AG09309 (cell line): ENCODE data around the gene KCMF1.

Source experiments
- DNase-seq: peaks from one replicate; pipeline ENCODE4 v3.0.0-alpha.2; 2010; ENCODE audit warnings: low read depth
- H3K4me3 ChIP-seq: 2 replicates; pipeline ENCODE4 v1.5.1; 2011; ENCODE audit warnings: mild to moderate bottlenecking, low read depth, low read length, moderate library complexity; ENCODE audit not compliant: control insufficient read depth
- TF ChIP-seq, protein P1 (sequence below): IDR thresholded peaks from 2 replicates; pipeline ENCODE4 v1.5.1; 2011; ENCODE audit warnings: mild to moderate bottlenecking, low read depth, low read length, inconsistent platforms; ENCODE audit not compliant: insufficient read depth, control insufficient read depth; ENCODE audit errors: missing control alignments

Gene KCMF1

DNA sequence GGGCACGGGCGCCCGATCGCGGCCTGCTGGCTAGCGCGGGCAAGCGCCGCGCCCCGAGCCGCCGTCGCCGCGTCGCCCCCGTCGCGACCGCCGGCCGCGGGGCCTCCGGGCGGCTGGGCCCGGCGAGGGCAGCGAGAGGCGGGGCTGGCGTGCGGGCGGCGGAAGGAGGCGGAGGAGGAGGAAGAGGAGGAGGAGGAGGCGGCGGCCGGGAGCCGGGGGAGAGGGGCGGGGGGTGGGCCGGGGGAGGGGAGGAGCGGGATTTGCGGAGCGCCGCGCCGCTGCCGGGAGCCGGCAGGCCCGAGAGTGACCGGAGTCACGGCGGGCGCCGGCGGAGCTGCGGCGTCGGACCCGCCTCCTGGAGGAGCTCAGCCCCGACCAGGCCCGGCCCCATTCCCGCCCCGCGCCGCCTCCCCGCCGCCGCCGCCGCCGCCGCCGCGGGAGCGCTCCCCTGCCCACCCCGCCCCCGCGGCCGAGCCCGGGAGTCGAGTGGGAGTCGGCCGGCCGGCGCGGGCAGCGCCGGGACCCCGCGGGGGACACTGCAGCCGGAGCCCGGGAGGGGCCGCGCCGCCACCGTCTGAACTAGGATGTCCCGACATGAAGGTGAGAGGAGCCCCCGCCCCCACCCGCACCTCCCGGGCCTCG lies at the start of gene KCMF1:
KCMF1 (plus strand) TSS at position 294 of the 642 bp plus-strand sequence; CDS start at position 585, 291 bp downstream.
- TF ChIP-seq, protein P1, sequence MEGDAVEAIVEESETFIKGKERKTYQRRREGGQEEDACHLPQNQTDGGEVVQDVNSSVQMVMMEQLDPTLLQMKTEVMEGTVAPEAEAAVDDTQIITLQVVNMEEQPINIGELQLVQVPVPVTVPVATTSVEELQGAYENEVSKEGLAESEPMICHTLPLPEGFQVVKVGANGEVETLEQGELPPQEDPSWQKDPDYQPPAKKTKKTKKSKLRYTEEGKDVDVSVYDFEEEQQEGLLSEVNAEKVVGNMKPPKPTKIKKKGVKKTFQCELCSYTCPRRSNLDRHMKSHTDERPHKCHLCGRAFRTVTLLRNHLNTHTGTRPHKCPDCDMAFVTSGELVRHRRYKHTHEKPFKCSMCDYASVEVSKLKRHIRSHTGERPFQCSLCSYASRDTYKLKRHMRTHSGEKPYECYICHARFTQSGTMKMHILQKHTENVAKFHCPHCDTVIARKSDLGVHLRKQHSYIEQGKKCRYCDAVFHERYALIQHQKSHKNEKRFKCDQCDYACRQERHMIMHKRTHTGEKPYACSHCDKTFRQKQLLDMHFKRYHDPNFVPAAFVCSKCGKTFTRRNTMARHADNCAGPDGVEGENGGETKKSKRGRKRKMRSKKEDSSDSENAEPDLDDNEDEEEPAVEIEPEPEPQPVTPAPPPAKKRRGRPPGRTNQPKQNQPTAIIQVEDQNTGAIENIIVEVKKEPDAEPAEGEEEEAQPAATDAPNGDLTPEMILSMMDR: no peak
- no peak for DNase-seq

DNA sequence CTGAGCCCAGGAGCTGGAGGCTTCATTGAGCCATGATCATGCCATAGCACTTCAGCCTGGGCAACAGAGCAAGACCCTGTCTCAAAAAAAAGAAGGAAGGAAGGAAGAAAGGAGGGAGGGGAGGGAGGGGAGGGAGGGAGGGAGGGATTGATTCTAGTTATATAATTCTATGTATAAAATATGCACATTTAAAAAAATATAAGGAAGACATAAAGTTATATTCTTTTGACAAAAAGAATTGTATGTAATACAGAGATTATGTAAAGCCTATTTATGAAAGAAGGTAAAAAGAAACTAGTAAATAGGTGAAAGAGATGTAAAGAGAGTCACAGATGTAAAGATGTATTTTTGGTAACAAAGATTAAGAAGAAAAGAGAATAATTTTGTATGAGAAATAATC lies 48.0 kb upstream of the KCMF1 start:
- TF ChIP-seq, protein P1: no peak

More for the DNA sequence above, at the start of gene KCMF1:
- H3K4me3 ChIP-seq: peak within 1 kb of the TSS; percentile 96

DNA sequence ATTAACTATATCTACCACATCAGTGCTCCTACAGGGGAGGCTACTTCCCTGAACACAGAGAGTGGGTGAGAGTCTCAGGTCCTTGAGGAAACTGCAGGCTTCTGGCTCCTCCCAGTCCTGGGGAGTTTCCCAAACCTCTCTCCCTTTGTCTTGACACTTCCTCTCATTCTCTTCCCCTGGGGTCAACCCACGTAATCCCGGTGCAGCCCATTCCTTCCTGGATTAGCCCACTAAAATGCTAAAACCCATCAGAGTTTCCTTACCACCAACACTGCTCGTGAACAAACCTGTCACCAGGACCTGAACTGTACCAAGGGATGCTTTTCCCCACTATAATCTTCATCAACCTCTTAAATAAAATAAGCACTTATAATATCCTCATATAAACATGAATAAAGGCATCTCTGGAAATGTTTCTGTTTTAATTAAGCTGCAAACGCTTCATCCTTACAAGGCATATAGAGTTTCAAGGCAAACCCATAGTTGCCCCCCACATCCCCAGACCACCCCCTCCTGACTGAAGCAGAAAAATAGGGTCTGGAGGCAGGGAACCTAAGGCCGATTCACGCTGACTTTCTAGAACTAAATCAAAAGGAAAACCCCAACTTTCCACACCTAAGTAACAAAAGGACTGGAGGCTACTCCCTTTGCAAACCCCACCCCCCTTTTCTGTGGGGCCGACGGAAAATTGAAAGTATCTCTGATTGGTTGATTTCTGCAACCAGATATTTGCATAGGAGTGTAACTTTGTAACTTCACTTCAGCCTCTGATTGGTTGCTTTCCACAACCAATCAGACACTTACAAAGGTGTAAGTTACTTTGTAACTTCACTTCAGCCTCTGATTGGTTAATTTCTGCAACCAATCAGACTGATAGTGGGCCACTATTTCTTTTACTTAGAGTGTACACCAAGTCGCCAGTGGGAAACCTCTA lies 46.5 kb upstream of the KCMF1 start:
- no peak for DNase-seq
- TF ChIP-seq, protein P1: no peak
- H3K4me3 ChIP-seq: no peak overlapping the region

More for the DNA sequence above, 48.0 kb upstream of the KCMF1 start:
- DNase-seq: no peak
- no peak overlapping the region for H3K4me3 ChIP-seq

DNA sequence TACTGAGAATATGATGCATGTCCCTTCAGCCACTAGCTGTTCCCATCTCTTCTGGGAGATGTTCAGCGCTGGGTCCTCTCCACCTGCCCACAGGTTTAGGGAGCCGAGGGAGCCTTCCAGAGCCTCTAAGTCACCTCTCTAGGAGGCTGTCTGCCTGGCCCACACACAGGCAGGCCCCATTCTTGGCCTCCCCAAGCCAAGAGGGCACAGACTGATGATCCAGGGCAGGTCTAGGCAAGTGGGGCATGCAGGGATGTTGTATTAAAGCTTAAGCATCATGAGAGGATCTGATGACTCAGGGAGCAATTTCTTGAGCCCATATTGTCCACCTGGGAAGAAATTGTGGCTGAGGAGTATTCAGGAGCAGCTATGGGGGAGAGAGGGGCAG lies 45.6 kb upstream of the KCMF1 start:
- DNase-seq: no peak
- H3K4me3 ChIP-seq: no peak overlapping the region

DNA sequence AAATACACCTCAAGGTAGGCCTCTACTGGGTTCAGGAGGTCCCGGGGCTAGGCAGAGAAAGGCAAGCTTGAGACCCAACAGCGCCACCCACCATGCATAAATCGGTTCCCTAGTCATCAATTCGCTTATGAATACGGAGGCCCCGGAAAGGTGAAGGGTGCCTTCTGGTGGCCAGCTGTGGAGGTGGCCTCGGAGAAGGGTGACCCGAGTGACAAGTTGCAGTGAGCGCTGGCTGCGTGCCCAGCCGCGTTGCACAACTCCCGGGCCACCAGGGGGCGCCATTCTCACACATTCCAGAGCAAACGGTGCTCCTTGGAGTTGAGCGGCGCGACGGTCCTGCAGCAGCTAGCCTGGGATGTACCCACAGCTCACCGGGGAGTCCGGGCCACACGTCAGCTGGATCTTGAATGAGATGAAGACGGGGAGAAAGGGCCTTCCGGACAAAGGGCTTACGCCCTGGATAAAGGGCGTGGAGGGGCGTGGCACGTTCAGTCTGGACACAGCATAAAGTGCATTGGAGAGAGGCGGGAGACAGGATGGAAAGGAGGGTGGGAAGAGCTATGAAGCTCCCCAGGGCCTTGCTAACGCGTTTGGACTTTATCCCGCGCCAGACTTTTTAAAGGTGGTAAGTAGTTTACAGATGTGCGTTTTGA lies 45.1 kb upstream of the KCMF1 start:
- TF ChIP-seq, protein P1: peak; percentile 88
- H3K4me3 ChIP-seq: peak overlapping the region; percentile 27
- DNase-seq: no peak

More for the DNA sequence above, 45.6 kb upstream of the KCMF1 start:
- TF ChIP-seq, protein P1: no peak

DNA sequence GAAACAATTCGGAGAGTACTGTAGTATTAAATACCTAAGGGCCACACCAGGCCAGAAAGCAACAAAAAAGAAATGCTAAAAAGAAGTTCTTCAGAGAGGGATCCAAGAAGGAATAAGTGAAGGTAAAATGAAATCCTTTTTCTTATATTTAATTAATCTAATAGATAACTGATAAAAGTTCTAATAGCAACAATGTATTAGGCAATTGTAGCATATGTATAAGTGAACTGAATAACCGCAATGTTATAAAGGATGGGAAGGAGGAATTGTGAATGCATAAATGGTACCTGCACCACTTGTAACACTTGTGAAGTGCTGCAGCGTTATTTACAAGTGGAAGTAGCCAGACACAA lies 43.7 kb upstream of the KCMF1 start:
- DNase-seq: no peak
- no peak overlapping the region for H3K4me3 ChIP-seq
- TF ChIP-seq, protein P1: no peak
